Measurements from ENCODE around the gene SGF29. TPM values are rescaled to one million over a fixed set of nuclear protein-coding genes. Genes with fewer than 3 reads are reported as not detected.
"Not testable (repeated sequence)": the region's sequence is repeated elsewhere in the genome, so short reads cannot be mapped to it uniquely, and the experiment has no call there.

SGF29 gene
- total and polyA plus RNA-seq, 2 of the 8 experiments (the other 6 are each of a cell fraction or from before 2014, with no cell fraction given) = 3.1 to 22.7 TPM

- H3K27me3 ChIP-seq (replicated peaks in 1 of 4; ENCODE audit: control insufficient read depth in 3 of 4, extremely low read depth in 1 of 4, insufficient read depth in 3 of 4, low read length in 3 of 4); H3K4ac ChIP-seq (replicated peaks; ENCODE audit: insufficient read length, low read depth, low read length); H3K23me2 ChIP-seq (ENCODE audit: low read depth, low read length); H3K14ac ChIP-seq (ENCODE audit: insufficient read length); H4K91ac ChIP-seq (replicated peaks; ENCODE audit: insufficient read length, low read length); H2BK12ac ChIP-seq (ENCODE audit: low read depth, low read length); FAIRE-seq; POLR2A ChIA-PET (ENCODE audit: partially characterized antibody); H3K9ac ChIP-seq (replicated peaks in 1 of 4; ENCODE audit: extremely low read depth in 1 of 4, low read depth in 3 of 4, low read length in 3 of 4); H2AK5ac ChIP-seq (ENCODE audit: low read depth, low read length); H4K20me1 ChIP-seq (replicated peaks in 1 of 2; ENCODE audit: control insufficient read depth in 1 of 2, insufficient read depth in 2 of 2, low read length in 2 of 2); H2BK15ac ChIP-seq (ENCODE audit: low read length); H3K36me3 ChIP-seq (ENCODE audit: control insufficient read depth in 2 of 4, insufficient read depth in 4 of 4, low read length in 3 of 4); H3K79me1 ChIP-seq (ENCODE audit: low read depth, low read length); H3K4me1 ChIP-seq (replicated peaks in 1 of 4; ENCODE audit: control insufficient read depth in 3 of 4, insufficient read depth in 4 of 4, low read length in 3 of 4); H3K23ac ChIP-seq (ENCODE audit: insufficient read length); H2BK20ac ChIP-seq (ENCODE audit: low read length); H3K4me3 ChIP-seq (ENCODE audit: extremely low read depth in 1 of 4, insufficient read depth in 2 of 4, low read depth in 3 of 4, low read length in 4 of 4); DNase-seq (ENCODE audit: low read depth in 1 of 2, low spot score in 2 of 2); H3K56ac ChIP-seq (replicated peaks; ENCODE audit: insufficient read length, low read depth, low read length); H3K4me2 ChIP-seq (ENCODE audit: insufficient read depth in 1 of 2, low read depth in 2 of 2, low read length in 2 of 2); H3K79me2 ChIP-seq (ENCODE audit: control insufficient read depth in 1 of 2, insufficient read depth in 2 of 2, low read length in 2 of 2); H3K27ac ChIP-seq (ENCODE audit: low read depth, low read length); H2AFZ ChIP-seq (ENCODE audit: low read length); H3K9me3 ChIP-seq (ENCODE audit: insufficient read depth in 2 of 2, low read depth in 1 of 2, low read length in 1 of 2); H2BK120ac ChIP-seq (replicated peaks; ENCODE audit: low read depth, low read length); H4K5ac ChIP-seq (ENCODE audit: insufficient read length, low read depth, low read length); H3K18ac ChIP-seq (ENCODE audit: extremely low read depth, low read length); H2BK5ac ChIP-seq (ENCODE audit: low read depth, low read length); H4K8ac ChIP-seq (ENCODE audit: extremely low read depth, insufficient read depth, low read length): not testable (repeated sequence)
- CTCF ChIA-PET (ENCODE audit: partially characterized antibody) = interaction anchor here (0.6 kb wide), 1 partner anchor 24 kb away, joined by 3 read pairs; no protein-coding TSS in a partner anchor
- 91% methylated on average over 4 of the region's 4 CpGs; no CpG with 5 or more reads in 1 of the 2 experiments for WGBS, 2 experiments (ENCODE audit: extremely low coverage in 1 of 2, insufficient coverage in 1 of 2, insufficient read length in 1 of 2, insufficient replicate concordance in 2 of 2, low coverage in 1 of 2, low lambda C conversion rate in 2 of 2, missing lambda C conversion rate in 1 of 2)
Observed at GRCh38 chr16:28566233-28566925, 12.7 kb downstream of the SGF29 start.

Measured in H1 (cell line).